HG03354 (cell line): Measurements from ENCODE around the gene GAS7.
"Not testable (repeated sequence)": the region's sequence is repeated elsewhere in the genome, so short reads cannot be mapped to it uniquely, and the experiment has no call there.

Source experiments
- ATAC-seq: cut with Tn5 transposase; IDR thresholded peaks from one replicate; pipeline ENCODE4 v1.9.1; 2021; ENCODE audit warnings: mild to moderate bottlenecking; ENCODE audit not compliant: unreplicated experiment, poor library complexity, severe bottlenecking

The GAS7 gene

DNA sequence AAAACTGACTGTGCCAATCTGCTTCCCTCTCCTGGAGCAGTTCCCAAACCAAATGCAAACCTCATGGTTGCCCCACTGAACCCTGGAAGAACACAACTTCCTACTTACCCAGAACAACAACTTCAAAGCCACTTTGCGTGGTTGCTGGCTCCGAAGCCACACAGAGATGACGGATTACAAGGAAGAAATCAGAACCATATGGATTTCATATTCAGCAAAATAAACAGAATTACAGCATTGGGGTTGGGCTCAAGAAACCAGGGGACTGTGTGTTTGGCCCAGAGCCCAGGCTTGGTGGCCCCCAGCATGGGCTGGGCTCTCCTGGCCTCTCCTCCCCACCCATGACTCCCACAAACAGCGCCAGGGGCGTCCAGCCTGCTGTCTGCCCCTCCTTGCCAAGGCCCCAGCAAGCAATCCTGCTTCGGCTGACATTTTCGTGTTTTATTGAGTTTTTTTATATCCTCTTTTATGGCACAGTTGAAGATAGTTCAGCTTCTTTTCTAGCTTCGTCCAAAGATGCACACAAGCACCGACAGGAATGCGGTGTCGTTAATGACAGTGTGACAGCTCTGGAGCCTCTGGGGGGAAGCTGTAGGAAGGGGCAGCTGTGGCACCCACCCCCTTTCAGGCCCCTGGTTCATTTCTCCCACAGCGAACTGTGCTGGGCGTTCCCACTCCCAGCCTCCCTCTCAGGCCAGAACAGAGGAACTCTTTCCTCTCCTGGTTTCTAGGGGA lies 137.1 kb downstream of the GAS7 start:
- ATAC-seq: no peak

DNA sequence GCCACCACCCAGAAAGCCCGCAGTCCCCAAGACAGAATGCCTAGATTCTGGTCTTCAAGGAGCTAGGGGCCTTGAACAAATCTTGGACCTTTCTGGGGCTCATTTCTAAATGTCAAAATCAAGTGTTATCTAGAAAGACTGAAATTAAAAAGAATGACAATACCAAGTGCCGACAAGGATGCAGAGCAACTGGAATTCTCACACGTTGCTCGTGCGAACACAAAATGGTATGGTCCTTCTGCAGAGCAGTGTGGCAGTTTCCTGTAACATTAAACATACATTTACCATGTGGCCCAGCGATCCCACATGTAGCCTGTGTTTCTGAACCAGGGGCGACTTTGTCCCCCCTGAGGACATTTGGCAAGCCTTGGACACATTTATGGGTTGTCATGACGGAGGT lies 137.9 kb downstream of the GAS7 start:
- no peak for ATAC-seq

GRCh38 chr17:10059684-10060211 lies 138.7 kb downstream of the GAS7 start:
- peak; percentile 90 for ATAC-seq

- ATAC-seq: no peak
Observed at GRCh38 chr17:10058921-10059683, 139.3 kb downstream of the GAS7 start.

GRCh38 chr17:10057466-10057865 lies 140.9 kb downstream of the GAS7 start:
- not testable (repeated sequence) for ATAC-seq

- no peak for ATAC-seq
Observed at GRCh38 chr17:10055262-10055975, 143.0 kb downstream of the GAS7 start.

DNA sequence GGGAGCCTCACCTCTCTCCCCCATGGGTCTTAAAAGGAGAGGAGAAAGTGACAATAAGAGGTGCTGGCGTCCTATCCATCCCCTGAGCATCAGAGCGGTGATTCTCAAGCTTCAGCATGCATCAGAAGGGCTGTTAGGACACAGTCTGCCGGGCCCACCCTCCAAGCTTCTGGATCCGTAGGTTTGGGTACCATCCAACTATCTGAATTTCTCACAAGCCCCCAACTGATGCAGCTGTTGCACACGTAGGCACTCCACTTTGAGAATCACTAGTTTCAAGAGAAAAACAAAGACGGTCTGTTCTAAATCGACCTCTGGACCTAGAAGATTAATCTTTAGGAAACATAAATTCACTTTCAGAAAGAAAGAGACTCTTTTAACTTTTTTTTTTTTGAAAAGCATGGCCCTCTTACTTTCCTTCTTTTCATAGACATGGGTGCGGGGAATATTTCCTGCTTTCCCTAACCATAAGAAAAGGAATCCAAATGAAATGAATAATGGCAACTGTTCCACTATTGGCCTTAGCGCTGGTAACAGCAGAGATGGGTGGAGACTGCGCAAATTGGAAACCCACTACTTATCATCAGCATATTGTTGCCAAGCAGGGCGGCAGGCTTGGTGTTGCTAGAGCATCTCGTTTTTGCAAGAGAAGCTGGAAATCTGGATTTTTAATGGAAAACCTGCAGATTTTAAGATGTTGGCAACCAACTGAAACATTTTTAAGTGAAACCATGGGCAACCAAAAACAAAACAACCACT lies 144.4 kb downstream of the GAS7 start:
- ATAC-seq: no peak

DNA sequence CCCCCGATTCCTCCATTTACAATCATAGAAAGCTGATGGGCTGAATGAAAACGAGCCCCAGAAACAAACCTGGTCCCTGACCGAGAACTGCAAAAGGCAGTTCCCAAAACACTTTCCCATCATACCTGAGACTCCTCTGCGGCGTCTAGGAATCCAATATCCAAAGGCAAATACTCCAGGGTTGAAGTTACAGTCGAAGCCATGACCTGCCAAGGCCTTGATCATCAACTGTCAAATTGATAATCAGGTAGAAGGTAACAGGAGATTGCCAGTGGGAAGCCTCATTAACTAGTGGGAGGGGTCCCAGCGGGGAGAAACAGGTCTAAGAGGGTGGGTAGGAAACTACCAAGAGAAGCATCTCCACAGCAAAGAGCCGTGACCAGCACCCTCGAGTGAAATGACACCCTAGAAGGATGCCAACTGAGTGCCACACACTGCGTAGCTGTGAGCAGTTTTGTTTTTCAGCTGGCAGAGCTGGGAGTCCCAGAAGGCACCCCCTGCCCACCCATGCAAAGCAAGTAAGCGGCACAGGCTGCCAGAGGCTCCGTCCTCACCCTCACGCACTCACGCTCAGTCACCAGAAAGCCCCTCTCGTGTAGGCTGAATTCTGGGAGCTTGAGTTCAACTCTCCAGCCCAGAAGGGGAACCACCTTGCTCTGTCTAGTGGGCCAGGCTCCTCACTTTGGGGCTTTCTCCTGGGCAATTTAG lies 146.1 kb downstream of the GAS7 start:
- peak; percentile 54 for ATAC-seq

DNA sequence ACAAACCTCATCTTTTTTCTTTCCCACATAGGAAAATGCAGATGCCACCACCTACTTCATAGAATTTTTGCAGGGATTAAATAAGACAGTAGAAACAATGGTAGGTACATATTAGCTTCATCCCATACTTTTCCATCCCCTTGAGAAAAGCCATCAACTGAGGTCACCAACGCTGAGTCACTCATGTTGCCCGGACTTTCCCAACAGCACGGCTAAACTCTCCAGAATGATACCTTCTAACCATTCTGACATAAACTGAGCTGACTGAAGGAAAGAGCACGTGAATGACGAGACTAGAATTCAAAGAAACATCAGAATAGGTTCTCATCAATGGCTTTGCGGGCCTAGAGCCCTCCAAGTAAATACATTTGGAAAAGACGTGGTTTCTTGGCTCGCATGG lies 147.3 kb downstream of the GAS7 start:
- peak; percentile 8 for ATAC-seq

DNA sequence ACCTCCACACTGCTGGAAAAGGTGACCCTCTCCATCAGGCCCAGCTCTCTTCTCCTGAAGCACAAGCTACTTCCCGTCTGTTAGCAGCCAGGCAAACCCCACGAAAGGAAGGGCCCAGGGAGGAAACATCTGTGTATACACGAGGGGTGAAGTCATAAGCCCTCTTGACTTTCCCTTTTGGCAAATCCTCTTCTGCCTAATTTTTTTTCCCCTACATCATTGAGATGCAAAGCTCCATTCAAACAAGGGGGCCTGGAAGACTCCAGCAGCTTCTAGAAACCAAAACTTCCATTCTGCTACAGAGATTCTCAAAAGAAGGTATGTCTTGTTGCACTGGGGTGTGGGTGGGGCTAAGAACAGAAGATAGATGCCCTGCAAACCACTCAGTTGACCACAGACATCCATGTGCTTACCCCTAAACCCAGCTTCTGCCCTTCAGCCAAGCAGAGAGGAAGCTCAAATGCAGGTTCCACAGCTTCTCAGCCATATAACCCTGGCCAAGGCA lies 147.8 kb downstream of the GAS7 start:
- ATAC-seq: peak; percentile 48

GRCh38 chr17:10048629-10049350 lies 149.6 kb downstream of the GAS7 start:
- ATAC-seq: no peak

GRCh38 chr17:10046786-10047785 lies 151.3 kb downstream of the GAS7 start:
- peak; percentile 47 for ATAC-seq

- no peak for ATAC-seq
Observed at GRCh38 chr17:10045871-10046658, 152.3 kb downstream of the GAS7 start.

DNA sequence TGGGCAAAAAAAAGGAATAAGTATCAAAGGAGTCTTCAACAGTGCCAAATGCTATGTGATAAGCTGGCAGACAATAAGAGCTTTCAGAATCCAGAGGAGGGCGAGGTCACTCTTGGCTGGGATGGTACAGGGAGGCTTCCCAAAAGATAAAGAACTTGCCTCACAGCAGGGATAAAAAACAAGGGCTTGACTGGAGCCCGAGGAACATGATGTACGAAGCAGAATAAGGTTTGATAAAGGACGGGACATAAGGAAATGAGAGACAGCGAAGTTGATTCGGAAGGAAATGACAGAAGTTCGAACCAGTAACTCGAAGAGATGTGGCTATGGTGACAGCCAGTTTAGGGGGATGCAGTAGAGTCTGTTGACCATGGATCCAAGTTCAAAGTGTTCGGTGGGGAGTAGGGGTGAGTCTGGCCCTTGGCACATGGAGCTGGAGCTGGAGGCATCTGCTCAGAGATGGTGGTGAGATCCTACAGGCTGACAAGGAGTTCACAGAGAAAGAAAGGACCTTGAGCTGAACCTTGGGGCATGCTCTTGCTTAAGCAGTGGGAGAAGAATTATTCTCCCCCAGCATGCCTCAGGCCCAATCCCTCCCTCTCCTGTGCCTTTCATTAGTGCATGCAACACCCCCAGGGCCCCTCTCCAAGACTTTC lies 155.7 kb downstream of the GAS7 start:
- ATAC-seq: no peak

- peak; percentile 59 for ATAC-seq
Observed at GRCh38 chr17:10041916-10042588, 156.4 kb downstream of the GAS7 start.
